ENCODE data around the gene SMIM20.
"Not testable (repeated sequence)": the region's sequence is repeated elsewhere in the genome, so short reads cannot be mapped to it uniquely, and the experiment has no call there.

The SMIM20 gene

GRCh38 chr4:25892796-25893195 is 21.2 kb upstream of the SMIM20 start:
- no peak for DNase-seq

GRCh38 chr4:25896776-25897539 is 17.1 kb upstream of the SMIM20 start:
- DNase-seq = no peak

GRCh38 chr4:25900310-25900709 is 13.7 kb upstream of the SMIM20 start:
- no peak for DNase-seq

GRCh38 chr4:25901030-25901430 is 13.0 kb upstream of the SMIM20 start:
- DNase-seq = no peak

- no peak for DNase-seq
Measured at GRCh38 chr4:25903900-25904747, 9.9 kb upstream of the SMIM20 start.

- no peak for DNase-seq
Measured at GRCh38 chr4:25904748-25905082, 9.3 kb upstream of the SMIM20 start.

- DNase-seq = no peak
Measured at GRCh38 chr4:25905371-25905770, 8.6 kb upstream of the SMIM20 start.

- DNase-seq = not testable (repeated sequence)
Measured at GRCh38 chr4:25906113-25906512, 7.9 kb upstream of the SMIM20 start.

GRCh38 chr4:25908491-25908901 is 5.5 kb upstream of the SMIM20 start:
- no peak for DNase-seq

GRCh38 chr4:25911356-25911755 is 2.7 kb upstream of the SMIM20 start:
- DNase-seq = no peak

- DNase-seq = peak; percentile 41 to 51
Measured at GRCh38 chr4:25913056-25913850, 767 bp upstream of the SMIM20 start.

GRCh38 chr4:25914670-25915352 is 791 bp downstream of the SMIM20 start:
- DNase-seq = no peak

GRCh38 chr4:25915353-25915705 is 1.3 kb downstream of the SMIM20 start:
- no peak for DNase-seq

- DNase-seq = no peak
Measured at GRCh38 chr4:25916870-25917269, 2.9 kb downstream of the SMIM20 start.

GRCh38 chr4:25919676-25920075 is 5.7 kb downstream of the SMIM20 start:
- no peak for DNase-seq

GRCh38 chr4:25921922-25922321 is 7.9 kb downstream of the SMIM20 start:
- no peak for DNase-seq

- no peak for DNase-seq
Measured at GRCh38 chr4:25922812-25923369, 8.9 kb downstream of the SMIM20 start.

GRCh38 chr4:25923745-25924144 is 9.7 kb downstream of the SMIM20 start:
- no peak for DNase-seq

GRCh38 chr4:25925486-25926201 is 11.6 kb downstream of the SMIM20 start:
- DNase-seq = peak; percentile 9 to 28

- DNase-seq = no peak
Measured at GRCh38 chr4:25926462-25926861, 12.4 kb downstream of the SMIM20 start.

- no peak for DNase-seq
Measured at GRCh38 chr4:25927361-25928195, 13.6 kb downstream of the SMIM20 start.

Data from CD4-positive, alpha-beta T cell treated with Interleukin-4 for 1 hour (primary cell).